HepG2 (cell line): ENCODE measurements around the gene HOXB6. TPM values are rescaled to one million over a fixed set of nuclear protein-coding genes. Genes with fewer than 3 reads are reported as not detected.
A peak's percentile ranks its signal among the peaks of the same experiment; 100 is the strongest.

ENCODE experiments used
- CHD2 ChIP-seq: IDR thresholded peaks from 2 replicates; pipeline ENCODE4 v1.6.1; 2011; ENCODE audit warnings: low read depth, low read length, improper control_type of control experiment
- GMEB1 ChIP-seq: sonication (generic); formaldehyde crosslinking; IDR thresholded peaks from 2 replicates; pipeline ENCODE4 v1.5.1; 2020; ENCODE audit warnings: missing genetic modification reagents, mild to moderate bottlenecking, borderline replicate concordance
- MNT ChIP-seq: fragments of 450-650 bp; IDR thresholded peaks from 2 replicates; pipeline ENCODE4 v1.6.1; 2016
- ZFP36L1 ChIP-seq: sonication (generic); formaldehyde crosslinking; IDR thresholded peaks from 2 replicates; pipeline ENCODE4 v1.8.0; 2022; ENCODE audit warnings: mild to moderate bottlenecking, missing genetic modification reagents, moderate library complexity
- ZNF143 ChIP-seq: sonication (generic); formaldehyde crosslinking; IDR thresholded peaks from 2 replicates; pipeline ENCODE4 v1.4.0; 2020; ENCODE audit warnings: missing genetic modification reagents
- ZNF17 ChIP-seq: sonication (generic); formaldehyde crosslinking; IDR thresholded peaks from 2 replicates; pipeline ENCODE4 v1.5.0; 2020; ENCODE audit warnings: mild to moderate bottlenecking, missing genetic modification reagents
- ZNF276 ChIP-seq: sonication (generic); formaldehyde crosslinking; IDR thresholded peaks from 2 replicates; pipeline ENCODE4 v1.4.0; 2020; ENCODE audit warnings: mild to moderate bottlenecking, low read depth, missing genetic modification reagents
- ZNF280D ChIP-seq: sonication (generic); formaldehyde crosslinking; IDR thresholded peaks from 2 replicates; pipeline ENCODE4 v1.5.1; 2020; ENCODE audit warnings: mild to moderate bottlenecking, missing genetic modification reagents
- ZNF331 ChIP-seq: sonication (generic); formaldehyde crosslinking; IDR thresholded peaks from 2 replicates; pipeline ENCODE4 v1.4.0; 2020; ENCODE audit warnings: missing genetic modification reagents
- ZNF687 ChIP-seq: sonication (generic); formaldehyde crosslinking; IDR thresholded peaks from 2 replicates; pipeline ENCODE4 v1.5.1; 2020; ENCODE audit warnings: mild to moderate bottlenecking, missing genetic modification reagents, moderate library complexity
- ZNF800 ChIP-seq: sonication (generic); formaldehyde crosslinking; IDR thresholded peaks from 2 replicates; pipeline ENCODE4 v1.4.0; 2020; ENCODE audit warnings: missing genetic modification reagents
- polyA plus RNA-seq, 8 experiments: library from polyadenylated mRNA; depleted of rRNA in 3 of 8; stranded (reverse) in 7 of 8; unstranded in 1 of 8; fragments of >200 nt; fragmentation: Illumina TruSeq in 4 of 8; extraction: Trizol in 4 of 8; gene quantifications; 2 replicates each; pipeline versions ENCODE4 v1.2.1 to v1.2.3, GENCODE V29; 2011 to 2016; ENCODE audit warnings: low read depth in 4 of 8, missing spikeins in 1 of 8, mixed read lengths in 1 of 8; ENCODE audit not compliant: insufficient read depth in 1 of 8
- total RNA-seq, 5 experiments: library from RNA; depleted of rRNA; stranded (reverse); fragments of >200 nt; fragmentation: Illumina TruSeq; extraction: Trizol; gene quantifications; 2 replicates each; pipeline ENCODE4 v1.2.3, GENCODE V29; 2016; ENCODE audit warnings: low read depth in 1 of 5

The HOXB6 gene
- total and polyA plus RNA-seq, 2 of the 13 experiments (the other 11 are each of a cell fraction or from before 2014, with no cell fraction given) = not detected

- peak; percentile 84 for TF ChIP-seq ZNF687
- no peak for TF ChIP-seq ZFP36L1 (CRISPR knock-in tag)
- TF ChIP-seq ZNF800 (CRISPR knock-in tag) = peak; percentile 92
- TF ChIP-seq ZNF276 (CRISPR knock-in tag) = no peak; the same call in 1 of the 2 replicates
- TF ChIP-seq ZNF17 (CRISPR knock-in tag) = no peak
- TF ChIP-seq MNT = no peak
- TF ChIP-seq GMEB1 (CRISPR knock-in tag) = 0 out of 2 replicates have a peak, but pooled peaks have one; percentile 26
- TF ChIP-seq ZNF143 (CRISPR knock-in tag) = 0 out of 2 replicates have a peak, but pooled peaks have one; percentile 32
- TF ChIP-seq ZNF331 (CRISPR knock-in tag) = peak; percentile 78
- no peak for TF ChIP-seq ZNF280D
- no peak for TF ChIP-seq CHD2
Observed at GRCh38 chr17:48636177-48637018, 31.6 kb upstream of the HOXB6 start (continued).
